Measurements from ENCODE around the gene TMEM150C.
"Not testable (repeated sequence)": the region's sequence is repeated elsewhere in the genome, so short reads cannot be mapped to it uniquely, and the experiment has no call there.

Gene TMEM150C

DNA sequence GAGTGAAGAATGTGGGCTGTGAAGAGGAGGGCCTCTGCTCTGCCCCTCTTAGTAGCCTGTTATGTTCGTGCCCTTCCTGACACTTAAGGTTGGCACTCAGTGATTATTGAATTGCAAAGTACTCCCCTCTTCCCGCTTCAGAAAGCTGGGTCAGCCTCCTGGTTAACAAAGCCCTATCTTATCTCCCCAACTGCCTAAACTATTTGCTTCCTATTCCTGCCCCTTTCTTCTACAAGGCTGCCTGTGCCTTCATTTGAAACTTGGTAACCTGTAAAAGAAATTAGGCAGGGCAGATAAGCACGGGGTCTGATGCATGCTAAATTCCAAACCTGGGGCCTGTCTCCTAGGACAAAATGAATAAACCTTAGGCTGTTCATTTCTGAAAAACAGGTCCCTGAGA is 23.1 kb upstream of the TMEM150C start:
- H3K27ac Mint-ChIP-seq: no peak overlapping the region
- DNase-seq (no peak), ATAC-seq (no peak)
- H3K4me1 Mint-ChIP-seq: no peaks in the 10 kb centered on the region
- H3K27me3 Mint-ChIP-seq: no peaks in the 10 kb centered on the region
- H3K4me3 Mint-ChIP-seq: no peak overlapping the region
- no peaks in the 10 kb centered on the region for H3K9me3 Mint-ChIP-seq

DNA sequence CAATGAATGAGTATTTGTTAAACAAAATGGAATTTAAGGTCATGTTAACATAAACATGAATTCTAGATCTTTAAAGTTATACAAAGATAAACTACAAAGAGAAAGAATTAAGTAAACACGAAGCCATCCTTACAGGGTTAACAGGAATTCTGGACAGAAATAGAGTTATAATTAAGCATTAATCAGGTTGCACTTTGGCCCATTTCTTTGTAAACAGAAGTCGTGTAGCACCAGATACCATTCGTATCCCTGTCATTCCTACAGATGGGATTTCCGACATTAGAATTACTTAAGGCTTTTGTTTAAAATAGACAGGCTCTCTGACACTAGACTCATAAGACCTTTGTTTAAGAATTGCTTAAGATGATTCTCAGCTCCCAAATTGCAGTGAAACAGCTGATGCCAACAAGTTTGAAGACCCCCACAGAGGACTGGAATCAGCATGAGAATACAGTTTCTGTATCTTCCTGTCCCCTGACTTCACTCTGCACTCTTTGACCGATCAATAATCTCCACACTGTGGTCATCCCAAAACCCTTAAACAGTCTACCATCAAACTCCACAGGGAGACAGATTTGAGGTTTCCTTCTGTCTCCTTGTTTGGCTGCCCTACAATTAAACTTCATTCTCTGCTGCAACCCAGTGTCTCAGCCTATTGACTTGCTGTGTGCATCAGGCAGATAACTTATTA is 22.3 kb upstream of the TMEM150C start:
- DNase-seq: no peak
- Mint-ChIP-seq H3K4me1 (no peaks in the 10 kb centered on the region), H3K27me3 (no peaks in the 10 kb centered on the region), H3K4me3 (no peak overlapping the region), H3K9me3 (no peaks in the 10 kb centered on the region), H3K27ac (no peak overlapping the region)
- ATAC-seq: no peak

- no peak for DNase-seq
- Mint-ChIP-seq H3K27ac (no peak overlapping the region), H3K9me3 (no peaks in the 10 kb centered on the region), H3K4me3 (no peak overlapping the region), H3K4me1 (no peaks in the 10 kb centered on the region), H3K27me3 (no peaks in the 10 kb centered on the region)
- ATAC-seq: no peak
Measured at GRCh38 chr4:82579932-82580331, 18.1 kb upstream of the TMEM150C start.

- no peak overlapping the region for H3K4me3 Mint-ChIP-seq
- H3K4me1 Mint-ChIP-seq: no peaks in the 10 kb centered on the region
- DNase-seq (no peak), ATAC-seq (no peak)
- no peaks in the 10 kb centered on the region for H3K9me3 Mint-ChIP-seq
- H3K27ac Mint-ChIP-seq: no peak overlapping the region
- H3K27me3 Mint-ChIP-seq: no peaks in the 10 kb centered on the region
Measured at GRCh38 chr4:82578935-82579334, 17.1 kb upstream of the TMEM150C start.

DNA sequence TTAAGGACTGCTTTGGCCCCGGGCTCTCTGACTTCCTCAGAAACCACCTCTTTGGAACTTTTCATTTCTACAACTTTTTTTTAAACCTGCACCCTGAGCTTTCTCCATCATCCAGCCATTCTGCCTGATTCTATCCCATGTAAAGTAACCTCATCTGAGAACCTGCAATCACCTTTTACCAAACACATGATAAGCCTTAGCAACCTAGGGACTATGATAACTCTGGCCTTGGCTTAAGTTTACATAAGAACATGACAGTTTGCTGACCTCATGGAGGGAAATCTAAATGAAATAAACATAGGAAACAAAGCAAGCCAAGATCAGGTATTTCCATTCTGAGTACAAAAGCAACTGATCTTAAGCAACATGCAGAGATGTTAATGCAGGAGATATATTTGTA is 15.7 kb upstream of the TMEM150C start:
- Mint-ChIP-seq H3K27ac (no peak overlapping the region), H3K9me3 (no peaks in the 10 kb centered on the region), H3K4me1 (no peaks in the 10 kb centered on the region), H3K4me3 (no peak overlapping the region), H3K27me3 (no peaks in the 10 kb centered on the region)
- DNase-seq: no peak
- no peak for ATAC-seq

DNA sequence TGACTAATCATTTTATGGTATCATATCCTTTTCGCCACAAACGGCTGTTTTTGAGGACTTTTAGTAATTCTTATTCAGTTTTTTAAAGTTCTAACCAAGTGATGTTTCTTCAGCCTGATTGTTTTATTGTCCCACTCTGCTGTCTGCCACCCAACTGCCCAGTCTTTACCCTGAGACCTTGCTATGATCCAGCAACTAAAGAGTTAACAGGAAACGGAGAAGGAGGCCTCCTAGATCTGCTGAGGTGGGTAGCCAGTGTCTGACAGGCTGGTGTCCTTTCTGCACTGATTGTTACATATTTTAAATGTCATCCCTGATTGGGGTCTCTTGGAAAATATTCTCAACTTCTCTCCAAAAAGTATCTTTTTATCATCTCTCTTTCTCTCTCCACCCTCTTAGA is 7.9 kb upstream of the TMEM150C start:
- no peak overlapping the region for H3K27ac Mint-ChIP-seq

DNA sequence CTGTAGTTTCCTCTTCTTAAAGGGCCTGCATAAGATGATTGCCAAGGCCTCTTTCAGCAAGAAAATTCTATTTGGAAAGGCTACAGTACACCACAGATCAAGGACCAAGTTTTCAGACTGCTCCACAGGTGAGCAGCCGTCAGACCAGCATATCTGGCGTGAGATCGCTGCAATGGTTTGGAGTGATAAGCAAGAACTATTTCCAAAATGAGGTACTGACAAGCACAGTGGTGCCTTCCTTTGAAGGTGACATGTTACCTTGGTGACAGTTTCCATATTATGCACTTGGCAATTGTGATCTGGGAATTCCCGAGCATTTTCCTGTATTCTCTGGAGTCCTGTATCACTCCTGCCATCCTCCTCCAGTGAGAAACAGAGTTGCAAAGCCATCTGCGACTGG is 7.3 kb upstream of the TMEM150C start:
- Mint-ChIP-seq H3K27ac (no peak overlapping the region), H3K4me3 (no peak overlapping the region), H3K27me3 (peaks cover 16% of the 10 kb centered on the region), H3K4me1 (no peaks in the 10 kb centered on the region), H3K9me3 (no peaks in the 10 kb centered on the region)
- DNase-seq (no peak), ATAC-seq (no peak)

More for the DNA sequence above, 7.9 kb upstream of the TMEM150C start:
- H3K4me3 Mint-ChIP-seq: no peak overlapping the region
- no peaks in the 10 kb centered on the region for H3K9me3 Mint-ChIP-seq
- H3K4me1 Mint-ChIP-seq: no peaks in the 10 kb centered on the region
- DNase-seq (no peak), ATAC-seq (no peak)
- peaks cover 9% of the 10 kb centered on the region for H3K27me3 Mint-ChIP-seq

GRCh38 chr4:82567444-82567843 is 5.7 kb upstream of the TMEM150C start:
- no peak for DNase-seq

GRCh38 chr4:82562564-82562854 is 721 bp upstream of the TMEM150C start:
- Mint-ChIP-seq H3K9me3 (no peaks in the 10 kb centered on the region), H3K27ac (no peak overlapping the region), H3K27me3 (peaks cover 75% of the 10 kb centered on the region), H3K4me1 (peaks cover 17% of the 10 kb centered on the region), H3K4me3 (peak overlapping the region; percentile 77 to 78)
- DNase-seq (no peak), ATAC-seq (no peak)

More at GRCh38 chr4:82567444-82567843, 5.7 kb upstream of the TMEM150C start:
- Mint-ChIP-seq H3K27ac (no peak overlapping the region), H3K4me1 (peaks cover 3% of the 10 kb centered on the region), H3K4me3 (no peak overlapping the region), H3K27me3 (peaks cover 32% of the 10 kb centered on the region), H3K9me3 (no peaks in the 10 kb centered on the region)
- ATAC-seq: no peak

- peak; percentile 73 for ATAC-seq
Measured at GRCh38 chr4:82560853-82561785, 669 bp downstream of the TMEM150C start.

DNA sequence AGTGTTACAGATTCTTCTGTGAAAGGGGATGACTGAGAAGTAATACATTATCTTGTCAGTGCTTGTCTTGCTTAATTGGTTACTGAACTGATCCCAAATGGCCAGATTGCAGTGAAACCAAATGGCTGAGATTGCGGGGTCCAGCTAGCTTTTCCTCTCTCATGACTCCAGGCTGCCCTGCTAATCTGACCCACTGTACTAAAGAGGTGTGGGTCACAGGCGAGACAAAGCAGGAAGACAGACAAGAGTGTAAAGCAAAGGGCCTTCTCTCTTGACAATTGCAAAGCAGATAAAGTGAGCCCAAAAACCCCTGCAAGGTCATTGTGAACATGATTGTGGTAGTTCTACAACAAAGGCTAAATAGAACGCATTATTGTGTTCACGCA is 2.1 kb downstream of the TMEM150C start:
- H3K9me3 Mint-ChIP-seq: no peaks in the 10 kb centered on the region
- DNase-seq (no peak), ATAC-seq (no peak)
- peaks cover 17% of the 10 kb centered on the region for H3K4me1 Mint-ChIP-seq
- H3K27me3 Mint-ChIP-seq: peaks cover 87% of the 10 kb centered on the region
- no peak overlapping the region for H3K27ac Mint-ChIP-seq
- H3K4me3 Mint-ChIP-seq: no peak overlapping the region

More at GRCh38 chr4:82560853-82561785, 669 bp downstream of the TMEM150C start:
- Mint-ChIP-seq H3K27me3 (peaks cover 89% of the 10 kb centered on the region), H3K27ac (no peak overlapping the region), H3K4me3 (peak overlapping the region; percentile 78 to 83), H3K9me3 (no peaks in the 10 kb centered on the region), H3K4me1 (peaks cover 17% of the 10 kb centered on the region)
- DNase-seq: no peak

GRCh38 chr4:82559090-82559734 is 2.6 kb downstream of the TMEM150C start:
- ATAC-seq, DNase-seq, H3K4me3 Mint-ChIP-seq, H3K27ac Mint-ChIP-seq, H3K9me3 Mint-ChIP-seq: not testable (repeated sequence)
- Mint-ChIP-seq H3K4me1 (peaks cover 17% of the 10 kb centered on the region), H3K27me3 (peaks cover 82% of the 10 kb centered on the region)

GRCh38 chr4:82555276-82555675 is 6.5 kb downstream of the TMEM150C start:
- no peak overlapping the region for H3K27ac Mint-ChIP-seq
- DNase-seq: no peak
- H3K27me3 Mint-ChIP-seq: peaks cover 54% of the 10 kb centered on the region
- H3K9me3 Mint-ChIP-seq: no peaks in the 10 kb centered on the region
- no peak for ATAC-seq
- H3K4me3 Mint-ChIP-seq: no peak overlapping the region
- no peaks in the 10 kb centered on the region for H3K4me1 Mint-ChIP-seq

GRCh38 chr4:82553020-82553419 is 8.8 kb downstream of the TMEM150C start:
- Mint-ChIP-seq H3K9me3 (peaks cover 5 to 8% of the 10 kb centered on the region in 2 donors), H3K4me1 (no peaks in the 10 kb centered on the region), H3K4me3 (no peak overlapping the region), H3K27me3 (peaks cover 31% of the 10 kb centered on the region), H3K27ac (no peak overlapping the region)
- DNase-seq (no peak), ATAC-seq (no peak)

GRCh38 chr4:82551734-82552133 is 10.1 kb downstream of the TMEM150C start:
- Mint-ChIP-seq H3K9me3 (peaks cover 5 to 8% of the 10 kb centered on the region in 2 donors), H3K27ac (no peak overlapping the region)

GRCh38 chr4:82547850-82548249 is 13.9 kb downstream of the TMEM150C start:
- not testable (repeated sequence) for ATAC-seq, H3K9me3 Mint-ChIP-seq, H3K4me1 Mint-ChIP-seq, DNase-seq, H3K4me3 Mint-ChIP-seq, H3K27me3 Mint-ChIP-seq, H3K27ac Mint-ChIP-seq

More at GRCh38 chr4:82551734-82552133, 10.1 kb downstream of the TMEM150C start:
- DNase-seq: no peak
- H3K27me3 Mint-ChIP-seq: peaks cover 21% of the 10 kb centered on the region
- no peak for ATAC-seq
- no peak overlapping the region for H3K4me3 Mint-ChIP-seq
- H3K4me1 Mint-ChIP-seq: no peaks in the 10 kb centered on the region

All from stimulated activated naive CD8-positive, alpha-beta T cell treated with anti-CD3 and anti-CD28 coated beads, Interleukin-15, amount 100 ng/mL, for 72 hours (primary cell).